ENCODE results near the gene ZNF331. TPM values are rescaled to one million over a fixed set of nuclear protein-coding genes. Genes with fewer than 3 reads are reported as not detected.

ZNF331 gene
- total RNA-seq, 1 experiment from 2014 or later: 16.1 TPM

DNA sequence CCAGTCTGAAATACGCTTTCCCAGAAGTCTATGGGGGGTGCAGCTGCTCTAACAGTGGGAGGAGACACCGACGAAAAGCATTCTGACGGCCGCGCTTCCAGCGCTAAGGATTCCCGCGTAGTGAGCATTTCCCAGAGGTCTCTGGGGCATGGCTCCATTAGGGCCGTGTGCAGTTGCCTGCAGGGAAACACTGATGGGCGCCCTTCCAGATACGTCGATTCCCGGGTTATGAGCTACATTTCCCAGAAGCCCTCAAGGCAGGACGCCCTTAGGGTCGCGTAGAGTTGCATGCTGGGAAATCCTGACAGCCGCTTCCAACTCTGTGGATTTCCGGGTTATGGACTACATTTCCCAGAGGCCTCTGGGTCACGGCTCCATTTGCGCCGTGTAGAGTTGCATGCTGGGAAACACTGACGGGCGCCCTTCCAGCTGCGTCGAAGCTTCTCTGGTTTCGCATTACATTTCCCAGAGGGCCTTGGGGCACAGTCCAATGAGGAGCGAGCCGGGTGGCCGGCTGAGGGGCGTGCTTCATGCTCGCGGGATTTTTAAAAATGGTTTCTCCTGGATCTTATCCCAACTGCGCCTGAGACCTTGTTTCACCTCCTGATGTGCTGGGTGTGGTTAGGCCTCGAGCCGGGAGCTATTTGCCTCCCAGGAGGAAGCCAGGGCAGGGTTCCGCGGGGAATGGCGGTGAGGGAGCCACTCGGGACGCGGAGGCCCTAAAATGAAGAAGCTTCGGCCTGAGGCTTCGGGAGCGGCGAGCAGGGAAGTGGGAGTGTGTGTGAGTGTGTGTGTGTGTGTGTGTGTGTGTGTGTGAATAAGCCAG lies 17.2 kb upstream of the ZNF331 start:
- DNase-seq (ENCODE audit: low read depth): peak; percentile 98

DNA sequence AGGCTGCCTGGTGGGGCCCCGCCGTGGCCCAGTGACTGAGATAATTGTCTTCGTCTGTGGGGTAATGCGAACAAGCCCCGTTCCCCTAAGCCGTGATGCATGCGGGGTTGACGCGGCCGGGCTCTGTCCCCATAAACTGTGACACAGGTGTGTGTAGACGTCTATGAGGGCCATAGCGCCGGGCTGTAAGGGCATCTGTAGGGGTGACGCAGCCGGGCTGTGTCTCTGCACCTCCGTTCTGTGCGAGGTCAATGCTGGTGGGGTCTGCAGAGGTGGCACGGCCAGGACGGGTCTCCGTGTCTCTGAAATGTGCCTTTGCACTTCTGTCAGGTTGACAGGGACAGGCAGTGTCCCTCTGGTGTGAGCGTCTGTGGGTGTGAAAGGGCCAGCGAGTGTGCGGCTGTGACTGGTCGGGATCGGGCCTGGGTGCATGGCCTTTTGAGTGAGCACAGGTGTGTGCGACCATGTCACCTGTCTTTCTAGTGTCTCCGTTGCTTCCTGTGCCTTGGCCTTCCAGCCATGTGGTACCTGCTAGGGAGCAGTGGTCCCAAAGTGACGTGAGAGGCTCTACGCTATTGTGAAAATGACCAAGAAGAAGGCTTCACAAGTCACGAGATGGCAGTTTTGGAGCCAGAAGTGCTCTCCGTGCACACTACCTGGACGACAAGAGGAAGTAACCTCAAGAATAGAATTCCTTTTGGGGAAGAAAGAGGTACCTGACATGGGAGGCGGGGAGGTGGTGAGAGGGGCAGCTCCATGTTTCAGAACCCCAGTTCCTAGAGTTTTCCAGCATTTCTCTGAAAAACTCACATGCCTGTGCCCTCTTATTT lies 16.4 kb upstream of the ZNF331 start:
- DNase-seq (ENCODE audit: low read depth): no peak

DNA sequence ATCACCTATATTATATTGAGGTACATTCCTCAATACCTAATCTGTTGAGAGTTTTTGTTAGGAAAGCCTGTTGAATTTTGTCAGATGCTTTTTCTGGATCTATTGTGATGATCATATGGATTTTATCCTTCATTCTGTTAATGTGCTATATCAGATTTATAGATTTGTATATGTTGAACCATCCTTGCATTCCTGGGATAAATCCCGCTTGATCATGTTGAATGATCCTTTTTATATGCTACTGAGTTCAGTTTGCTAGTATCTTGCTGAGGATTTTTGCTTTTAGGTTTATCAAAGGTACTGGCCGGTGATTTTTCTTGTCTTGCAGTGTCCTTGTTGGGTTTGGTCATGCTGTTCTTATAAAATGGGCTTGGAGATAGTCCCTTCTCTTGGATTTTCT lies 12.0 kb upstream of the ZNF331 start:
- DNase-seq (ENCODE audit: low read depth): no peak

DNA sequence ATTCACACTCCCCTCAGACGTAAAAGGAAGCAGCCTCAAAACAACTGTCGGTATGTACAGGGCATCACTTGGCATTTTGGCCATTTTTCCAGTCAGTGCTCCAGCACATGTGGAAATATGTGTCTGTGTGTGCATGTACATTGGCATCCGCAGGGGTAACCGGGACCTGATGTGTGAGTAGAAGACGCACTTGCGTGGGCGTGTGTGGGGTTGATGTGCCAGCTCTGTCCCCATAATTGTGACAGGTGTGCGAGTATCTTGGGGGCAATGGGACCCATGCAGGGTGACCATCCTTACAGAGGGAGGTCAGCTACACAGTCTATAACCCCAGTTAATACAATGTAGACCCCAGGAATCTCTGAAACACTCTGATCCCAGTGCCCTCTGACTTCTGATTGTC lies 7.3 kb upstream of the ZNF331 start:
- no peak for DNase-seq (ENCODE audit: low read depth)

DNA sequence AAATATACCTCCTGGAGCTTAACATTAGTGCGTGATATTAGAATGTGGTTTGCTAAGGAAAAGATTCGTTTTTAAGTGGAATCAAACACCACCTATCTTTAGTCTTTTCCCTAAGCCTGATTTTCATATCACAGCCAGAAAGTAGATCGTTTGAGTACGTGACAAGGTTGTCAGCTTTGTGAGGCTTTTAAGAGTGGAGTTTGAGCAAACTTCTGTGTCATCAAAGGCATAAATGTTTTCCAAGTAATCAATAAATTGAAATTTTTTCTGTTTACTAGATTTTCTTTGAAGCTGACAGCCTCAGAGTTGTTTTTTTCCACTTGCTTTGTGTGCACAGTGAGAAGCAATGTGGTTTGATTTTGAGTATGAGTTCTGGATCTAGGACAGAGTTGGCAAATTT lies 6.5 kb upstream of the ZNF331 start:
- DNase-seq (ENCODE audit: low read depth): no peak

DNA sequence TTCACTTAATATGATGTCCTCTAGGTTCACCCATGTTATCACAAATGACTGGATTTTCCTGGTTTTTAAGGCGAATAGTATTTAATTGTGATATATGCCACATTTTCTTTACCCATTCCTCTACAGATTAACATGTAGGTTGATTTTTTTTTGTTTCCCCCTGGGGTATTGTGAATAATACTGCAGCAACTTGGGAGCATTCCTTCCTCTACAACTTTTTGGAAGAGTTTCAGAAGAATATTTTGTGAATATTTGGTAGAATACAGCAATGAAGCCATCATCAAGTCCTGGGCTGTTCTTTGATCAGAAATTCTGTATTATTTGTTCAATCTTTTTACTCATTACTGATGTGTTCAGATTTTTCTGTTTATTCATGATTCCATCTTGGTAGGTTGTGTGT lies 5.6 kb upstream of the ZNF331 start:
- no peak for DNase-seq (ENCODE audit: low read depth)

DNA sequence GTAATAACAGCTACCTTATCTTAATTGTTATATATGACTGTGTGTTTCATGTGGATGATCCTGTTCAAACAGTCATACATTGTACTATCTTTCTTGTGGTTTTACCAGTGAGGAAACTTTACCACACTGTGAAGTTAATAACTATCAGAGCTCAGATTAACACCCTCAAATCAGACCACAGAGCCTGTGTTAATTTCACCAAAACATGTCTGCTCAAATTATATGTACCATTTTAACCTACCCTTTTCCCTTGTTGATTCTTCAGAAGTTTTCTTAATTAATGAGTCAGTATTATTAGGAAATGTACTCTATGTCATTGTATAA lies 1.8 kb upstream of the ZNF331 start:
- no peak for DNase-seq (ENCODE audit: low read depth)

DNA sequence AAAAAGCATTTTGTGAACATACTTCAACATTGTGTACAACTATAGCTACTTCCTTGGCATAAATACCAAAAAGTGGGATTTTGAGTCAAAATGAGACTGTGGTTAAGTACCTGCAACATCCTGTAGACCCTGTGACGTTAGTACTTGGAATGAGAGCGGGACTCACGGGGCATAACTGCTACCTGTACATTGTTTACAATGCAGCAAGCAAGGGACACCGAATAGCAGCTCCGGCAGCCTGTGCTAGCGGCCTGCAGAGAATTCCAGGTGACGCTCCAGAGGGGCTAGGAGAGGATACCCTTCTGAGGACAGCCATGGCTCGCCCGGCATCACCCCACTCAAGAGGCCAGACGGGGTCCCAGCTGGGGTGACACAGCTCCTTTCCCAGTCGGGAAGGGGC lies 824 bp upstream of the ZNF331 start:
- DNase-seq (ENCODE audit: low read depth): no peak

DNA sequence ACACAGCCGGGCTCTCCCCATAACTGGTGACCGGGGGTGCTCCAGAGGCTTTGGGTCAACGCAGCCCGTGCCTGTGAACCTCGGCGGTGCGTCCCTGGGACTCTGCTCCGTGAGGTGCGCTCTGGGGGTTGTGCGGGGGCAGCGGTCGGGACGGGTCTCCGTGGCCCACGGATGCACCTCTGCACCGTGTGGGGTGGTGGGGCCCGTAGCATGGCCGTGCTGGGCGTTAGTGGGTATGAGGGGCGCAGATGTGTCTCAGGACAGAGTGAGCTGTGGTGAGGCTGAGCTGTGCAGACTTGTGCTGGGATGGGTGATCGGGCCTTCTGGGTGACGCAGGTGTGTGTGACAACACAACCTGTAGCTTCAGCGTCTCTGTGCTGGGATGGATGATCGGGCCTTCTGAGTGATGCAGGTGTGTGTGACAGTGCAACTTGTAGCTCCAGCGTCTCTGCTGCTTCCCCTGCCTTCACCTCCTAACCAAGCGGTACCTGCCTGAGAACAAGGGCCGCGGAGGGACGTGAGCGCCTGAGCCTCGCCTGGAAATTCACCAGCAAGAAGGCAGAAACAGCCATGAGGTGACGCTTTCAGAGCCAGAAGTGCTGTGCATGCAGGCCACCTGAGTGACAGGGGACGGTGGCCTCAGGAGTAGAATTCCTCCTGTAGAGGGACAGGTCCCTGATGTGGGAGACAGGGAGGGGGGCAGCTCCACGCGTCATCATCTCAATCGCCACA lies 599 bp downstream of the ZNF331 start:
- DNase-seq (ENCODE audit: low read depth): no peak

DNA sequence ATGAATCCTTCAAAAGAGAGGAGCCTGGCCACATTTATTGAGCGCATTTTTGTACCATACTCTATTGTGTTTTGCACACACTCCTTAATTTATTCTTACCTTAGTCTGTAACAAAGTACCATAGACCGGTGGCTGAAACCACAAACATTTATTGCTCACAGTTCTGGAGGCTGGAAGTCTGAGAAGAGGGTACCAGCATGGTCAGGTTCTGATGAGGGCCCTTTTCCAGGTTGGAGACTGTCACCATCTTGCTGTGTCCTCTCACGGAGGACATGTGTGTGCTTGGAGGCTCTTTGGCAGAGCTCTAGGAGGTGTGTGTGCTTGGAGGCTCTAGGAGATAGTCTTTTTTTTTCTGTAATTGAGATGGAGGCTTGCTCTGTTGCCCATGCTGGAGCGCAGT lies 2.1 kb downstream of the ZNF331 start:
- DNase-seq (ENCODE audit: low read depth): no peak

DNA sequence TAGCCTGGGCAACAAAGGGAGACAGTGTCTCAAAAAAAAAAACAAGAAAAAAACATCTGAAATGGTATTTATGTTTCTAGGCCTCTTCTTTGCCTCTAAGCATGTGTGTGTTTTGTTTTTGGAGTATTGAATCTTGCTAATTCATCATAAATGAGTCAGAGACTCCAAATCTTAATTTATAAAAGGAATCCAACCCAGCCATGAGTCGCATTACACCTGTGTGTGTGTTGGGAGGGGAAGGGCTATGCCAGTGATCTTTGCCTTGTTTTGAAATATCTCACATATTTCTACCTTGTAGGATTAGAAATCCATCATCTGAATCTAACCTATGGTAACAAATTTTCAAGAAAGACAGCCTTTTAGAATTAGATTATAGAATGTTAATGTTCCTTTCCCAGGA lies 4.0 kb downstream of the ZNF331 start:
- no peak for DNase-seq (ENCODE audit: low read depth)

DNA sequence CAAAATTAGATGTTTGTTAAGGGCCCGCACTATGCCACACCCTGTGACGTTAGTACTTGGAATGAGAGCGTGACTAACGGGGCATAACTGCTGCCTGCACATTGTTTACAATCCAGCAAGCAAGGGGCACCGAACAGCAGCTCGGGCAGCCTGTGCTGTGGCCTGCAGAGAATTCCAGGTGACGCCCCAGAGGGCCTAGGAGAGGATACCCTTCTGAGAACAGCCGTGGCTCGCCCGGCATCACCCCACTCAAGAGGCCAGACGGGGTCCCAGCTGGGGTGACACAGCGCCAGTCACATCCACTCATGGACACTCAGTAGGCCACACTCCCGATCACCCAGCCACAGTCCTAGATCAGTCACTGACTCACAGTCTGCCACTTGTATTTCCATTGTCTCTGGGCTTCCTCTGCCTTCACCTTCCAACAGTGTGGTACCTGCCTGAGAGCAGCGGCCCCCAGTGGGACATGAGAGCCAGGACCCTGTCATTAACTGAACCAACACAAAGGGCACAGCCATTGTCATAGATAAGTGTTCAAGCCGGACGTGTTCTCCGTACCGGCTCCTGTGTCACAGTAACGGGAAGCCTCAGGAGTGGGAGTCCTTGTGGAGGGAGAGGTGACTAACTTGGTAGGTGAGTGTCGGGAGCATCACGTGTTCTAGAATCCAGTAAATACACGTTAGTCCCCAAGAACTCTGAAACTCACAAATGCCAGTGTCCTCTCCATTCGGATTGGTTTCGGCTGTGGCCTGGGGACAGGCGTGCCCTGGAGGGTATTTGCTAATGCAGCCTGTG lies 7.5 kb downstream of the ZNF331 start:
- DNase-seq (ENCODE audit: low read depth): peak; percentile 89

DNA sequence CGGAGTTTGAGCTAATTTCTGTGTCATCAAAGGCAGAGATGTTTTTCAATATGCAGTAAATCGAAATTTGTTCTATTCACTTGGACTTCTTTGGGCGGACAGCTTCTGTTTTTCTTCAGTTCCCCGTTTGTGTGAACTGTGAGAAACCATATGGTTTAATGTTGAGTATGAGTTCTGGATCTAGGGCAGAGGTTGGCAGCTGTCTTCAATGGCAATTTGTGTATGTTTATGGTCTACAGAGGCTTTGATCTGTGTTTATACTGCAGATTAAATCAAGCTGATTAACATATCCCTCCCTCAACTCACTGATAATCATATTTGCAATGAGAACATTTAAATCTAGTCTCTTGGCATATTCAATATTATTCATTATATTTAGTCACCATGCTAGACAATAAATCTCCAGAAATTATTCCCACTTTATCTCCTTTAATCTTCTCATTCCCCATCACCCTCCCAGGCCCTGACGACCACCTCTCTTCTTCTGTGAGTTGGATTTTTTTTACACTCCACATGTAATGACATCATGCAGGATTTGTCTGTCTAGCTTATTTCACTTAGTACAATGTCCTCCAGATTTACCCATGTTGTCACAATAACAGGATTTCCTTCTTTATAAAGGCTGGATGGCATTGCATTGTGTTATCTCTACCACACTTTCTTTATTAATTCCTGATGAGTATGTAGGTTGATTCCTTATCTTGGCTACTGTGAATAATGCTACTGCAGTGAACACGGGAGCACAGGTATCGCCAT lies 9.0 kb downstream of the ZNF331 start:
- DNase-seq (ENCODE audit: low read depth): no peak

DNA sequence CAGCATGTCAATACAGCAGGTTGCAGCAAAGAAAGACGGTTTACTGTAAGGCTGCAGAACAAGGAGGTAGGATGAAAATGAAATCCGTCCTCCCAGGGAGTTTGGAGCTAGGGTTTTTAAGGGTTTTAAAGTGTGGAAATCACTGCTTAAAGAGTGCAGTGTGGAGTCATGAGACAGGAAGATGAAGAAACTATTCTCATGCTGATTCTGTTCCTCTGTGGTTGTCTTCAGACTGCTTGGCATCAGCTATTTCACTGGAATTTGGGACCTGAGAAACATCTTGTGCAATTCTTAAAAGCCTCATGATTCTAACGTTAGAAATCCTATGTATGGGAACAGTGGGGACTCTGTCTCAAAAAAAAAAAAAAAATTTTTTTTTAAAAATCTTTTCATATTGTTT lies 11.4 kb downstream of the ZNF331 start:
- DNase-seq (ENCODE audit: low read depth): peak; percentile 73

DNA sequence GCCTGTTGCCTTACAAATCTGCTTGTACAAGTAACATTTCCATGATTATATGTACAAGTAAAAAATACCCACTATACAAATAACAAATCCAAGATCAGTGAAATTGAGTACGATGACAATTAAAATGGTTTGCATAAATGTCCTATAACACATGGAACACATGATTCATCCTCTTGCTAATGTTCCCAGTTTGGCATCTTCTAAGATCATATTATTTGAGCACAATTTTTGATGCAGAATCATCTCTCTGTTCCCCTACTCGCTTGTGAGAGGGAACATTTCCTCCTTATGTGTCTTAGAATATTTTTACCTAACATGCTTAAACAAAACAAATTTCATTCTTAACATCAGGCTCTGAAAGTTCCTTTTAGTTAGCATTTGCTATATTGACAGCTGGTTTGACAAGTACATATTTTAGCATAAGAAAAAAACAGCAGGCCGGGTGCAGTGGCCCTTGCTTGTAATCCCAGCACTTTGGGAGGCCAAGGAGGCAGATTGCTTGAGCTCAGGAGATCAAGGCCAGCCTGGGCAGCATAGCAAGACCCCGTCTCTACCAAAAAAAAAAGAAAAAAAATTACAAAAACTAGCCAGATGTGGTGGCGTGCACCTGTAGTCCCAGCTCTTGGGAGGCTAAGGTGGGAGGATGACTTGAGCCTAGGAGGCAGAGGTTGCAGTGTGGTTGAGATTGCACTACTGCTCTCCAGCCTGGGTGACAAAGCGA lies 14.2 kb downstream of the ZNF331 start:
- DNase-seq (ENCODE audit: low read depth): peak; percentile 43

DNA sequence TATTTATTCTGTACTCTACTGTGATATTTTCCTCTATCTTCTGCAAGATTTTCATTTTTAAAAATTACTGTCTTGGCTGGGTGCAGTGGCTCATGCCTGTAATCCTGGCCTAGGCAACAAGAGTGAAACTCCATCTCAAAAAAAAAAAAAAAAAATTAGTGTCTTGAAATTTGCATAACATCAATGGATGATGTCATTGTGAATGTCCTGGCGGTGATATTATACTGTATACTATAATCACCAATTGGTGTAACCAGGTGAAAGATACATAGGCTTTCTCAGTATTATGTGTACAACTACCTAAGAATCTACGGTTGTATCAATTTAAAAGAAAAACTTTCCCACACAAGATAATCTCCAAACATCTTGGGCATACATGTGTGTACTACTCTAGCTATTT lies 15.2 kb downstream of the ZNF331 start:
- no peak for DNase-seq (ENCODE audit: low read depth)

DNA sequence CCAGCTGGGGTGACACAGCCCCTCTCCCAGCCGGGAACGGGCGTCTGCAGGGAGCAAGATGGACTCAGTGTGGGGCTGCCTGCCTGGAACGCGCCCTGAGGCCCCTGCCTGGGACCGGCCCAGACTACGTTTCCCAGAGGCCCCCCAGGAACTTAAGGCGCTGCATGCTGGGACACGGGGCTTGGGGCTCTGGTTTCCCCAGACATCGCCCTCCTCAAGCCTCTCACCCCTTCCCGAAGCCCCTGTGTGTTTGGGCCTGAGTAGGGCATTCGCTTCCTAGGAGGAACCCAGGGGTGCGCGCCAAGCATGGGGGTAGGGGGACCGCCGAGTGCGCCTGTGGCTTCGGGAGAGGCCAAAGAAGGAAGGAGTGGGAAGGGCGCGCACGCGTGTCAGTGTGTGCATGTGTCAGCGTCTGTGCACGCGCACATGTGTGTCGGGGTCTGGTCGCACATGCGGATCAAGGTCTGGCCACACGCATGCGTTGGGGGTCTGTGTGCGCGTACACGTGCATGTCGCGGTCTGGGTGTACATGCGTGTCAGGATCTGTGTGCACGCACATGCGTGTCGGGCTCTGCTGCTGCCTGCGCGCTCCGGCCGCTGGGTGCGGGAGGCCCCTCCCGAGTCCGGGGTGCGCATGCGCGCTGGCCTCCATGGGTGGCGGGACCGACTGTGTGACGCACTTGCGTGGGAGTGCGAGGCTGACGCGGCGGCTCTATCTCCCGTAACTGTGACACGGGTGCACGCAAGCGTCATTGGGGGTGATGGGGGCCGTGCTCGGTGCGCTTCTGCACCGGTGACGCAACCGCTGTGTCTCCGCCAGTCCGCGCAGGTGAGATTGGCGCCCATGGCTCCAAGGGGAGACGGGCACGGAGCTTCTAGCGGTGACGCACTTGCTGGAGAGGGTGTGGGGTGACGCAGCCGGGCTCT lies 16.2 kb downstream of the ZNF331 start:
- peak; percentile 78 for DNase-seq (ENCODE audit: low read depth)

DNA sequence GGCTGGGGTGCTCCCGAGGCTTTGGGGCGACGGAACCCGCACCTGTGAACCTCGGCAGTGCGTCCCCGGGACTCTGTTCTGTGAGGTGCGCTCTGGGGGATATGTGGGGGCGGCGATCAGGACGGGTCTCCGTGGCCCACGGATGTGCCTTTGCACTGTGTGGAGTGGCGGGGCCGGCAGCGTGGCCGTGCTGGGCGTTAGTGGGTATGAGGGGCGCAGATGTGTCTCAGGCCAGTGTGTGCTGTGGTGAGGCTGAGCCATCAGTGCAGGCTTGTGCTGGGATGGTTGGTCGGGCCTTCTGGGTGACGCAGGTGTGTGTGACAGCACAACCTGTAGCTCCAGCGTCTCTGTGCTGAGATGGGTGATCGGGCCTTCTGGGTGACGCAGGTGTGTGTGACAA lies 16.9 kb downstream of the ZNF331 start:
- DNase-seq (ENCODE audit: low read depth): no peak

DNA sequence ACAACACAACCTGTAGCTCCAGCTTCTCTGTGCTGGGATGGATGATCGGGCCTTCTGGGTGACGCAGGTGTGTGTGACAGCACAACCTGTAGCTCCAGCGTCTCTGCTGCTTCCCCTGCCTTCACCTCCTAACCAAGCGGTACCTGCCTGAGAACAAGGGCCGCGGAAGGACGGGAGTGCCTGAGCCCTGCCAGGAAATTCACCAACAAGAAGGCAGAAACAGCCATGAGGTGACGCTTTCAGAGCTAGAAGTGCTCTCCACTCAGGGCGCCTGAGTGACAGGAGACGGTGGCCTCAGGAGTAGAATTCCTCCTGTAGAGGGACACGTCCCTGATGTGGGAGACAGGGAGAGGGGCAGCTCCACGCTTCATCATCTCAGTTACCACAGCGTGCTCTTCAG lies 17.4 kb downstream of the ZNF331 start:
- DNase-seq (ENCODE audit: low read depth): no peak

Data from LHCN-M2 (cell line).